T-cell (primary cell): ENCODE data around the gene GNAS-AS1. TPM values are rescaled to one million over a fixed set of nuclear protein-coding genes. Genes with fewer than 3 reads are reported as not detected.

Experiments
- ATAC-seq, 4 experiments: fragments of 200-7000 bp in 3 of 4; fragments of 150-1000 bp in 1 of 4; cut with Tn5 transposase; replicated peaks in 1 of 4; 1 replicate in 3 of 4; 2 replicates in 1 of 4; pipeline ENCODE4 v1.10.0; 2021; ENCODE audit warnings: moderate library complexity in 3 of 4, mild to moderate bottlenecking in 2 of 4, moderate number of reproducible peaks in 1 of 4
- CTCF ChIA-PET, 2 donors: fragments of 300-600 bp; sonication (Branson Sonifier 250); formaldehyde crosslinking; loops; one replicate each; lab custom pipeline; 2022; ENCODE audit warnings: antibody characterized with exemption in 2 of 2; lab: Charles Lee
- POLR2A ChIA-PET, 2 donors: fragments of 300-600 bp; sonication (Branson Sonifier 250); formaldehyde crosslinking; loops; one replicate each; lab custom pipeline; 2022; ENCODE audit warnings: antibody characterized with exemption in 2 of 2; lab: Charles Lee
- DNase-seq, 35 experiments: peaks; one replicate each; pipeline versions ENCODE4 v3.0.0 to v3.0.0-alpha.2; 2013 to 2023
- H3K27ac ChIP-seq: one replicate; pipeline ENCODE4 v1.5.1; 2013; ENCODE audit warnings: low read length
- H3K27me3 ChIP-seq, 2 experiments: replicated peaks in 1 of 2; 1 replicate in 1 of 2; 2 replicates in 1 of 2; pipeline versions ENCODE4 v1.6.1 to v1.7.0; 2013; ENCODE audit warnings: low read length in 1 of 2, mixed read lengths in 1 of 2; ENCODE audit not compliant: control insufficient read depth in 2 of 2, insufficient read depth in 2 of 2; ENCODE audit errors: extremely low read depth in 1 of 2
- H3K36me3 ChIP-seq, 2 donors: 1 replicate in 1 of 2; 2 replicates in 1 of 2; pipeline versions ENCODE4 v1.6.1 to v1.7.0; 2013; ENCODE audit warnings: low read length in 1 of 2; ENCODE audit not compliant: control insufficient read depth in 2 of 2, insufficient read depth in 1 of 2; ENCODE audit errors: extremely low read depth in 1 of 2
- H3K4me1 ChIP-seq, 2 experiments: 1 replicate in 1 of 2; 2 replicates in 1 of 2; pipeline versions ENCODE4 v1.6.1 to v1.7.0; 2013; ENCODE audit warnings: low read length in 2 of 2, mixed read lengths in 1 of 2; ENCODE audit not compliant: insufficient read depth in 2 of 2, control insufficient read depth in 1 of 2; ENCODE audit errors: extremely low read depth in 1 of 2
- H3K4me3 ChIP-seq, 2 donors: 1 replicate in 1 of 2; 2 replicates in 1 of 2; pipeline versions ENCODE4 v1.5.1 to v1.7.0; 2013; ENCODE audit warnings: mild to moderate bottlenecking in 2 of 2, low read length in 1 of 2, moderate library complexity in 1 of 2; ENCODE audit not compliant: control insufficient read depth in 1 of 2; ENCODE audit errors: extremely low read depth in 1 of 2
- H3K9me3 ChIP-seq: 2 replicates; pipeline ENCODE4 v1.7.0; 2013
- H3K27ac Mint-ChIP-seq, 2 donors: one replicate each; pipeline ENCODE4 v1.8.0; 2020 to 2021; ENCODE audit warnings: mild to moderate bottlenecking in 2 of 2, mixed read lengths in 2 of 2
- H3K27me3 Mint-ChIP-seq, 2 donors: one replicate each; pipeline ENCODE4 v1.8.0; 2021 to 2022; ENCODE audit warnings: mixed read lengths in 2 of 2
- H3K36me3 Mint-ChIP-seq: one replicate; pipeline ENCODE4 v1.8.0; 2021; ENCODE audit warnings: mixed read lengths
- H3K4me1 Mint-ChIP-seq, 3 donors: one replicate each; pipeline ENCODE4 v1.8.0; 2020 to 2022; ENCODE audit warnings: mixed read lengths in 3 of 3, mild to moderate bottlenecking in 1 of 3
- H3K4me3 Mint-ChIP-seq, 3 donors: one replicate each; pipeline ENCODE4 v1.8.0; 2020 to 2022; ENCODE audit warnings: mild to moderate bottlenecking in 3 of 3, mixed read lengths in 3 of 3, moderate library complexity in 3 of 3
- H3K9me3 Mint-ChIP-seq, 3 donors: one replicate each; pipeline ENCODE4 v1.8.0; 2020 to 2022; ENCODE audit warnings: mixed read lengths in 3 of 3
- WGBS: methylation state at CpG from one replicate; pipeline ENCODE4 v1.1.5; 2013; ENCODE audit warnings: missing lambda C conversion rate; ENCODE audit not compliant: insufficient coverage; 5-methylcytosine and 5-hydroxymethylcytosine counted together
- total RNA-seq, 35 experiments: library from RNA in 6 of 35; stranded (reverse) in 6 of 35; fragments of 120-200 nt in 1 of 35; gene quantifications; one replicate each; pipeline versions ENCODE4 v1.2.1 to v1.2.4 and lab custom pipeline; 2013 to 2026

The GNAS-AS1 gene
- total RNA-seq, 5 donors from 2014 or later (not counting 1 experiment from before 2014, with no cell fraction given): 1.1 to 1.7 (median 1.5) TPM

DNA sequence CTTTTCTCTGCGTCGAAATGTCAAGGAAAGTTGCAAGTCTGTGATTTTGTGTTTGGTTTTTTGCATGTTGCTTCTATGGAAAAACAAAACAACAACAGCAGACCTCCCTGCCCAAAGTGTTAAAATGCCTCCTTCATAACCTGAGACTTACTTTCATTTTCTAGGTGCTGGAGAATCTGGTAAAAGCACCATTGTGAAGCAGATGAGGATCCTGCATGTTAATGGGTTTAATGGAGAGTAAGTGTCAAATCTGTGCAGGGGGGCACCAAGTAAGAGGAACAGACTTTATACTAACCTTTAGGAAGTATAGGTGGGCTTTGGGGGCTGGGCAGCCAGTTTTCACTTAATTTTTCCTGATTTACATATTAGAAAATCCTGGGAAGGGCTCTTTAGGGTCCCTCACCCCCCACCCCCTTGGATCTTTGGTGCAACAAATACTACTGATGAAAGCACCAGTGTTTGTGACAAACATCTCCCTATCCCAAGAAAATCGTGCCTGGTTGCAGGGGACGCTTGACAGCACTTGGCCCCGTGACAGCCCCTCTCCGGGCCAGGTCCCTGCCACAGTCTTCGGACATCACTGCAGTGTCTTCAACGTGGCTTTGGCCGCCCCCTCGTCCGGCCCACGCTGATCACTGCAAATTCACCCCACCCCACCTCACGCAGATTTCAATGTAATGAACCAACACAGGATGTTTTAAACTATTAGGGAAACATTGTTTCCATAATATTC, 44.9 kb upstream of the GNAS-AS1 start:
- peaks cover 31% of the 10 kb centered on the region for H3K36me3 Mint-ChIP-seq
- DNase-seq: peak in 1 of 35 experiments; percentile 42
- CTCF ChIA-PET: no interaction called here
- Histone ChIP-seq H3K36me3 (peaks cover 17 to 33% of the 10 kb centered on the region in 2 donors), H3K4me1 (peaks cover 17 to 36% of the 10 kb centered on the region in 2 experiments), H3K27ac (peak overlapping the region; percentile 50), H3K27me3 (no peaks in the 10 kb centered on the region), H3K4me3 (no peak overlapping the region), H3K9me3 (no peaks in the 10 kb centered on the region)
- no peaks in the 10 kb centered on the region for H3K9me3 Mint-ChIP-seq
- H3K4me1 Mint-ChIP-seq: peaks cover 71 to 74% (median 72%) of the 10 kb centered on the region in 3 donors
- ATAC-seq: no peak
- H3K27me3 Mint-ChIP-seq: no peaks in the 10 kb centered on the region
- POLR2A ChIA-PET: no interaction called here
- peak overlapping the region; percentile 89 to 90 for H3K27ac Mint-ChIP-seq
- H3K4me3 Mint-ChIP-seq: peak overlapping the region; percentile 80 to 95 (median 84)
- WGBS: 86% methylated on average over 4 of the region's 13 CpGs

GRCh38 chr20:58894652-58895447, 44.1 kb upstream of the GNAS-AS1 start:
- ChIA-PET POLR2A (no interaction called here), CTCF (no interaction called here)
- ATAC-seq (no peak), DNase-seq (no peak)
- no peaks in the 10 kb centered on the region for H3K27me3 Mint-ChIP-seq
- 0% methylated on average over 1 of the region's 5 CpGs for WGBS
- peaks cover 17 to 33% of the 10 kb centered on the region in 2 donors for H3K36me3 ChIP-seq
- peaks cover 64 to 67% (median 64%) of the 10 kb centered on the region in 3 donors for H3K4me1 Mint-ChIP-seq
- H3K4me3 Mint-ChIP-seq: peak overlapping the region; percentile 80 to 95 (median 84)
- H3K9me3 ChIP-seq: no peaks in the 10 kb centered on the region
- H3K27me3 ChIP-seq: no peaks in the 10 kb centered on the region
- peaks cover 19 to 33% of the 10 kb centered on the region in 2 experiments for H3K4me1 ChIP-seq
- H3K4me3 ChIP-seq: no peak overlapping the region
- peak overlapping the region; percentile 89 to 90 for H3K27ac Mint-ChIP-seq
- no peaks in the 10 kb centered on the region for H3K9me3 Mint-ChIP-seq
- H3K36me3 Mint-ChIP-seq: peaks cover 25% of the 10 kb centered on the region
- H3K27ac ChIP-seq: peak overlapping the region; percentile 50

DNA sequence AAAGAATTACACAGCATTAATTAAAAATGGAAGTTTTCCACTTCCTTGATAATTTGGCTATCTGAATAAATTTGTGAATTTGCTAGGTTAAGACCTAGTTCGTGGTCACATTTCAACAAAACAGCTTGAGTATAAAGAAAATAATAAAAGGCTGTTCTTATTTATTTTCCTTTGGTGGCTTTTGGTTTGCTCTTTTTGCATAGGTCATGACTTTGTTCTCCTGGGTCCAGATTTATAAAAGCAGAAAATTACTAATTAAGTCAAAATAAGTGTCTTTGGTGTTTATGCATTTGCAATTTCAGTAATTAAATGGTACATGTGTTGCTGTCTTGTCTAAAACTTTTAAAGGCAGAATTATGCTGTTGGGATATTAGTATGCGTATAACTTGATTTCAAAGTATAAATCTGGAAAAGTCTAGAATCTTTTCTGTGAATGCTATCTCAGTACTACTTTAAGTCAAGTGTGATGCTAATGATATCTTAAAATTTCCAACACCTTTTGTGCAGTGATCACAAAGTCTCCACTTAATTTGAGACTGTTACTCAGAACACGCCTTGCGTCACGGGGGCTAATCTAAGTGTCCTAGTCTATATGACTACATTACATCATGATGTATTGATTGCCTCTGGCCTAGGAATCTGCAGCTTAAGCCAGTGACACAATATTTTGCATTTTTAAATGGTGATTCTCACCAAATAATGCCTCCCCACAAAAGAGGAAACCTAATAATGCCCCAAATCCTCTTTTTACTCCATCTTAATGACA, 42.8 kb upstream of the GNAS-AS1 start:
- Mint-ChIP-seq H3K4me1 (peaks cover 51 to 55% (median 54%) of the 10 kb centered on the region in 3 donors), H3K36me3 (peaks cover 17% of the 10 kb centered on the region), H3K9me3 (no peaks in the 10 kb centered on the region), H3K27me3 (no peaks in the 10 kb centered on the region), H3K27ac (peak overlapping the region; percentile 89 to 90), H3K4me3 (peak overlapping the region; percentile 80 to 95 (median 84))
- peak overlapping the region; percentile 90 for H3K27ac ChIP-seq
- H3K4me1 ChIP-seq: peaks cover 20 to 33% of the 10 kb centered on the region in 2 experiments
- peak overlapping the region; percentile 18 to 92 for H3K4me3 ChIP-seq
- ATAC-seq: no peak
- ChIA-PET CTCF (no interaction called here), POLR2A (interaction anchor here (0.7 to 1.1 kb wide), 2 partner anchors 7 to 266 kb away, joined by 3 read pairs; no protein-coding TSS in a partner anchor)
- peaks cover 15 to 22% of the 10 kb centered on the region in 2 donors for H3K36me3 ChIP-seq
- no peaks in the 10 kb centered on the region for H3K27me3 ChIP-seq
- no peaks in the 10 kb centered on the region for H3K9me3 ChIP-seq
- WGBS: no CpG with 5 or more reads among the region's 5 CpGs
- DNase-seq: peak in 3 of 35 experiments; percentile 16 to 33 (median 20)

DNA sequence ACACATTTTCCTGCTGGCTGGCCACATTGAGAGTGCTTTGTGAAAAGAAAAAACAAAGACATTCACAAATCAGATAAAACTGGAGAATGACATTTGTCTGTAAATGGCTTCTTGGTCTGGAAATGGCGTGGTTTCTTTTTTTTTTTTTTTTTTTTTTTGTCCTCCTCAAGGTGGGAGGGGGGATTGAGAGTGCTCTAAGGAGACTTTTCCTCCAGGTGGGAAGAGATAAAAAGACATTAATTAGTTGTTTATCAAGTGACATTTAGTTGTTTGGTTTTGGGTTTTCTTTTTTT, 42.2 kb upstream of the GNAS-AS1 start:
- H3K4me1 ChIP-seq: peaks cover 25 to 33% of the 10 kb centered on the region in 2 experiments
- no peaks in the 10 kb centered on the region for H3K9me3 ChIP-seq
- no peaks in the 10 kb centered on the region for H3K27me3 ChIP-seq
- no peak for DNase-seq
- ChIA-PET POLR2A (interaction anchor here (0.7 to 1.1 kb wide), 2 partner anchors 8 to 267 kb away, joined by 3 read pairs; no protein-coding TSS in a partner anchor), CTCF (no interaction called here)
- Mint-ChIP-seq H3K27ac (peak overlapping the region; percentile 92 to 96), H3K27me3 (no peaks in the 10 kb centered on the region), H3K36me3 (peaks cover 15% of the 10 kb centered on the region), H3K4me1 (peaks cover 51 to 54% (median 54%) of the 10 kb centered on the region in 3 donors), H3K4me3 (peak overlapping the region; percentile 84 to 95 (median 94)), H3K9me3 (no peaks in the 10 kb centered on the region)
- H3K27ac ChIP-seq: peak overlapping the region; percentile 90
- peak overlapping the region; percentile 62 to 92 for H3K4me3 ChIP-seq
- peaks cover 15 to 17% of the 10 kb centered on the region in 2 donors for H3K36me3 ChIP-seq
- ATAC-seq: no peak
- no CpG with 5 or more reads among the region's 1 CpG for WGBS

DNA sequence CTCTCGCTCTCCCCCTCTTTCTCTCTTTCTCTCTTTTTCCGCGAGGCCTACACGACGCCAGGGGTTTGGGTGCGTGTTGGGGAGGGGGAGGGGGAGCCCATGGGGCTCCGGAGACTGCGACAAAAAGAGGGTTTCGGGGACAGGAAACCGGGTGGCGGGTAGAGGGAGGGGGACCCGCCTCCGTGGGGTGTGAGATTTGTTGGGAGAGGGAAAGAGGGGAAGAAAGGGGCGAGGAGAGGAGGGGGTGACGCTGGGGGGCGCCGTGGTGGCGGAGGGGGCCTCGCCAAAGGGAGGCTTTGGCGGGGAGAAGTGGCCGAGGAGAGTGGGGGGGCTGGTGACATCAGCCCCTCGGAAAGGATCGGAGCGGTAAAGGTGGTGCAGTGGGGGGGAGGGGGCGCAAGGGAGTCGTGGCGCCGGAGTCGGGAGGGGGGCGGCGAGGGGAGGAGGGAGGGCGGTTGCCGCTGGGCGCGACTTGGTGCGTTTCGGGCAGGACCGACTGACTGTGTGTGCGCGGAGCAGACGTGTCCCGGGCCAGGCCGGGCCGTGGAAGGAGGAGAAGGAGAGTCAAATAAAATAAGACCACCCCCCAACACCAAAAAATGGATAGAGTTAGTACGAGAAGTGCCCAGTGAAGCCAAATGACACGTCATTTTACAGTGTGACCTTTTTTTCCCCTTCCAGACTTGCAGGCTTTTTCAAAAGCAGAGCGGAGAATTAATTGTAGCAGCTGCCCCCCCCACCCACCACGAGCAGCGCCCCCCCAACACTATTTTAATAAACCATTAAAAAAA, 41.6 kb upstream of the GNAS-AS1 start:
- Mint-ChIP-seq H3K27me3 (no peaks in the 10 kb centered on the region), H3K36me3 (peaks cover 12% of the 10 kb centered on the region), H3K4me3 (peak overlapping the region; percentile 84 to 95 (median 94)), H3K4me1 (peaks cover 46 to 54% (median 53%) of the 10 kb centered on the region in 3 donors), H3K27ac (peak overlapping the region; percentile 92 to 96), H3K9me3 (no peaks in the 10 kb centered on the region)
- Histone ChIP-seq H3K9me3 (no peaks in the 10 kb centered on the region), H3K36me3 (peaks cover 15 to 16% of the 10 kb centered on the region in 2 donors), H3K27ac (peak overlapping the region; percentile 90), H3K4me3 (peak overlapping the region; percentile 62 to 92), H3K27me3 (no peaks in the 10 kb centered on the region), H3K4me1 (peaks cover 28 to 32% of the 10 kb centered on the region in 2 experiments)
- ATAC-seq (peak; percentile 19 to 31 (median 26)), DNase-seq (peak; percentile 58 to 83 (median 73))
- CTCF ChIA-PET: no interaction called here
- POLR2A ChIA-PET: interaction anchor here (0.7 to 1.1 kb wide), 2 partner anchors 9 to 267 kb away, joined by 3 read pairs; no protein-coding TSS in a partner anchor
- 0% methylated on average over 11 of the region's 49 CpGs for WGBS
